ENCODE results near the gene APBA1.
"Not testable (repeated sequence)": the region's sequence is repeated elsewhere in the genome, so short reads cannot be mapped to it uniquely, and the experiment has no call there.

Gene APBA1

DNA sequence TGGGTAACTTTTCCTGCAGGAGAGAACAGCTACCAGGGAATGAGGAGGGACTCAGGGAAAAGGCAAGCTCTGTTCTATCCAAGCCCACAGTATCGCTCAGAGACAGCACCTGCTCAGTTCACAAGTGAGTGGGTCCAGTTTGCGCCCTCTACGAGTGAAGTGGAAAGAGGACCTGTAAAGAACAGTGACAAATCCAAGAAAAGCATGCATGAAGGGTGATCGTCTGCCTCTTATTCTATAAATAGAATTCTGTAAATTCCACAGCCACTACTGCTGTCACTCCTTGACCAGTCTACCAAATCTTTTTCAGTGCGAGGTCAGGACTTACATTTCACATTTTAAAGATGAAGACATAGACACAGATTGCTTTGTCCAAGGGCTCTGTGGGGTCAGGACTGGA lies 229.7 kb downstream of the APBA1 start:
- DNase-seq (ENCODE audit: low spot score), result peak; percentile 84

DNA sequence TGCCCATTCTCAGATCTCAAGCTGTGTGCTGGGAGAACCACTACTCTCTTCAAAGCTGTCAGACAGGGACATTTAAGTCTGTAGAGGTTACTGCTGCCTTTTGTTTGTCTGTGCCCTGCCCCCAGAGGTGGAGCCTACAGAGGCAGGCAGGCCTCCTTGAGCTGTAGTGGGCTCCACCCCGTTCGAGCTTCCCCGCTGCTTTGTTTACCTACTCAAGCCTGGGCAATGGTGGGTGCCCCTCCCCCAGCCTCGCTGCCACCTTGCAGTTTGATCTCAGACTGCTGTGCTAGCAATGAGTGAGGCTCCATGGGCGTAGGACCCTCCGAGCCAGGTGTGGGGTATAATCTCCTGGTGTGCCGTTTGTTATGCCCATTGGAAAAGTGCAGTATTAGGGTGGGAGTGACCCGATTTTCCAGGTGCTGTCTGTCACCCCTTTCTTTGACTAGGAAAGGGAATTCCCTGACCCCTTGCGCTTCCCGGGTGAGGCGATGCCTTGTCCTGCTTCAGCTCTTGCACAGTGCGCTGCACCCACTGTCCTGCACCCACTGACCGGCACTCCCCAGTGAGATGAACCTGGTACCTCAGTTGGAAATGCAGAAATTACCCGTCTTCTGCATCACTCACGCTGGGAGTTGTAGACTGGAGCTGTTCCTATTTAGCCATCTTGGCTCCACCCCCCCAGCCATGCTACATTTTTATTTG lies 231.8 kb downstream of the APBA1 start:
- DNase-seq (ENCODE audit: low spot score), result not testable (repeated sequence)

DNA sequence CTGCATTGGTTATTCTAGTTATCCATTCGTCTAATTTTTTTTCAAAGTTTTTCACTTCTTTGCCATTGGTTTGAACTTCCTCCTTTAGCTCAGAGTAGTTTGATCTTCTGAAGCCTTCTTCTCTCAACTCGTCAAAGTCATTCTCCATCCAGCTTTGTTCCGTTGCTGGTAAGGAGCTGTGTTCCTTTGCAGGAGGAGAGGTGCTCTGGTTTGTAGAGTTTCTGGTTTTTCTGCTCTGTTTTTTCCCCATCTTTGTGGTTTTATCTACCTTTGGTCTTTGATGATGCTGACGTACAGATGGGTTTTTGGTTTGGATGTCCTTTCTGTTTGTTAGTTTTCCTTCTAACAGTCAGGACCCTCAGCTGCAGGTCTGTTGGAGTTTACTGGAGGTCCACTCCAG lies 232.5 kb downstream of the APBA1 start:
- not testable (repeated sequence) for DNase-seq (ENCODE audit: low spot score)

DNA sequence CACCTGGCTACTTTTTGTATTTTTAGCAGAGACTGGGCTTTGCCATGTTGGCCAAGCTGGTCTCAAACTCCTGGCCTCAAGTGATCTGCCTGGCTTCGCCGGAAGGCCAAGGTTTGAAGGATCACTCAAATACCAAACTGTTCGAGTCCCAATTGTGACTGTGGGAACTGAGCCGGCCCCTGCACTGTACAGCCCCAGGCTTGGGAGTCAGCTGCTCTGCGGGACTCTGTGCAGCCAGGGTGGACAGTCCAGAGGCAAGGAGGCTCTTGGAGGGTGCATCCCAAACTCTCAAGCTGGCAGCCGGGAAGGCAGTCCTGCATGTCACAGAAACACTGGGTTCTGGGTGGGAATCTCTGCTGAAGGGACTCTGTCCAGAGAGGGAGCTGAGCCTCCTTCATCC lies 238.2 kb downstream of the APBA1 start:
- DNase-seq (ENCODE audit: low spot score), result no peak

DNA sequence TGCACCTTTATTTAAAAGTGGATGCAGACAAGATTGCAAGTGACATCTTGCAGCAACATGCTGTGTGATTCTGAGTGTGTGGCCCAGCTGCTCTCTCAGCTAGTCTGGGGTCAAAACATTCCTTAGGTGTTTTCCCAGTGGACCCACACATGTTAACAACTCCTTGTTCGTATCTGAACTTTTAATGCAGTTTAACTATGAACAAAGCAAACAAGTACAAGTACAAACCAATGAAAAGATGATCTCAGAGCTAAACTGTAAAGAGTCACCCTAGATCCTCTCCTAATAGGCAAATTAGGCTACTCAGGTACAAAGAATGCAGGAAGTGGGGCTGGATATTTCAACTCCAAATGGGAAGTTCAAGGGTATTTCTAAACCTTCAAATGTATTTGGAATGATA lies 238.8 kb downstream of the APBA1 start:
- DNase-seq (ENCODE audit: low spot score), result peak; percentile 92

DNA sequence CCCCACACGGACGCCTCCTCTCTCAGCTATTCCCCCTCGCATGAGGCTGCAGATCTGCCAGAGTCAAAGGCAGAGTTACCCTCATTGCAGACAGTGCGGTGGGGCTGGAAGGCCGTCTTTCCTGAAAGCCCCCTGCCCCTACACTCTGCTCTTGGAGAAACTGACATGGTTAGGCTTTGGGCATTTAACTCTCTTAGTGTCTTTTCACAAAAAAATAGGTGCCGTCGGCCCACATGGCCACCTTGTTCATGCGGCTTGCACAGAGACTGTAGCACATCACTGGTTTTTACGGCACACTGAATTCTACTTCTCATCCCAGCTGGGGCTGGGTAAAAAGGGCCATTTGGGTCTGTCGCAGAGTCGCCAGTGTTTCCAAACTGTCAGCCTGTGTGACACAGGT lies 239.5 kb downstream of the APBA1 start:
- no peak for DNase-seq (ENCODE audit: low spot score)

DNA sequence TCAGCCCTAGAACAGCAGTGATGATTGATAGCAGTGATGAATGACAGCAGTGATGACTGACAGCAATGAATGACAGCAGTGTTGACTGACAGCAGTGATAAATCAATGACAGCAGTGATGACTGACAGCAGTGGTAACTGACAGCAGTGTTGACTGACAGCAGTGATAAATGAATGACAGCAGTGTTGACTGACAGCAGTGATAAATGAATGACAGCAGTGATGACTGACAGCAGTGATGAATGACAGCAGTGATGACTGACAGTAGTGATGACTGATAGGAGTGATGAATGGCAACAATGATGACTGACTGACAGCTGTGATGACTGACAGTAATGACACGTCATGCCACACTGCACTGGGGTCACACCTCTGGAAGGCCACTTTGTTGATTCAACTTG lies 240.4 kb downstream of the APBA1 start:
- peak; percentile 38 for DNase-seq (ENCODE audit: low spot score)

DNA sequence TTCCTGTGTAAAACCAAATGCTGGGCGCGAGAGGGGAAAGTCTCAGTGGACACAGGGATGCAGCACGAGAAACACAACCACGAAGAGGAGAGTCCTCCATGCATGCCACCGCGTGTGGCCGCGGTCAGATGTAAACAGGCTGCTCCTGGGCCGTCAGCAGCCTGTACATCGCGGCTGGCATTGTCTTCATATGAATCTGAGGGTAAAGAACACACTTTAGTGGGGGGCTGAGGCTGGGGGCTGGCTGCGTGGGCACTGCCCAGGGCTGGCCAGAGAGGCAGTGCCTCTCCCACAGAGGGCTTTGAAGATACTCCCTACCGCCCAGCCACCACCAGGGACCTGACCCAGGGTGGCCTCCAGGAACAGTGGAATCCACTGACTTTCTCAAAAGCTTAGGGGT lies 241.0 kb downstream of the APBA1 start:
- no peak for DNase-seq (ENCODE audit: low spot score)

DNA sequence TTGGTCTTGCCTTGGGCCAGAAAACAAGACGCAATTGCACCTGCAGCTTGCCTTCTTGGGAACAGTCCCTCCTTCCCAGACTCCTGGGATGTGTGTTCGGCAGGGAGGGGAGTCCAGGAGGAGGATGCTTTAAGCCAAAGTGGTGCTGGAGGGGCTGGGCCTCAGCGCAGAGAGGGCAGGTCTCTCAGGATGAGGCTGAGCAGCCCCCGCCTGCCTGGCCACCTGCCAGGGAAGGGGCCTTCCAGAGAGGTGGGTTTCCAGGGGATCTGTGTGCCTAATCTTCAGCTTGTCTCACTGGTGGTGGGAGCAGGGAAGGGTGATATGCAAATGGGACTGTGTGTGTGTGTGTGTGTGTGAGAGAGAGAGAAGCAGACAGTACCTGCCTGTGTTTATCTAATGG lies 242.0 kb downstream of the APBA1 start:
- DNase-seq (ENCODE audit: low spot score), result no peak

DNA sequence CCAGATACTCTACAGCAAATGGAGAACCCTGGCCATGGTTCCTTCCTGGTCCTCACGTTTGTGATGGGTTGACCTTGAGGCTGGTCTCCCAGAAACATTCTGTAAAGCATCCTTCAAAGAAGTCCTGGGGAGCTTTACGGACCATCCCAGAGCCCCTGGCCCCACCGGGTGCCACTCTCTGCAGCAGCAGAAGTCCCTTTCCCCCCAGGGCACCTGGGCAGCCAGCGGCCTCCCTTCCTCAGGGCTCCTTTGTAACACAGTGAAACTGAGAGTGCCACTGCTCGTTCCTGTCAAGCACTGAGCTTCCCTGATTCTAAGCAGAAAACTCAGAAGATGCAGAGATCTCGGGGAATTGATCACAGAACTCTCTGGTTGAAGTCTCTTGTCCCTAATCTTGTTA lies 242.9 kb downstream of the APBA1 start:
- no peak for DNase-seq (ENCODE audit: low spot score)

DNA sequence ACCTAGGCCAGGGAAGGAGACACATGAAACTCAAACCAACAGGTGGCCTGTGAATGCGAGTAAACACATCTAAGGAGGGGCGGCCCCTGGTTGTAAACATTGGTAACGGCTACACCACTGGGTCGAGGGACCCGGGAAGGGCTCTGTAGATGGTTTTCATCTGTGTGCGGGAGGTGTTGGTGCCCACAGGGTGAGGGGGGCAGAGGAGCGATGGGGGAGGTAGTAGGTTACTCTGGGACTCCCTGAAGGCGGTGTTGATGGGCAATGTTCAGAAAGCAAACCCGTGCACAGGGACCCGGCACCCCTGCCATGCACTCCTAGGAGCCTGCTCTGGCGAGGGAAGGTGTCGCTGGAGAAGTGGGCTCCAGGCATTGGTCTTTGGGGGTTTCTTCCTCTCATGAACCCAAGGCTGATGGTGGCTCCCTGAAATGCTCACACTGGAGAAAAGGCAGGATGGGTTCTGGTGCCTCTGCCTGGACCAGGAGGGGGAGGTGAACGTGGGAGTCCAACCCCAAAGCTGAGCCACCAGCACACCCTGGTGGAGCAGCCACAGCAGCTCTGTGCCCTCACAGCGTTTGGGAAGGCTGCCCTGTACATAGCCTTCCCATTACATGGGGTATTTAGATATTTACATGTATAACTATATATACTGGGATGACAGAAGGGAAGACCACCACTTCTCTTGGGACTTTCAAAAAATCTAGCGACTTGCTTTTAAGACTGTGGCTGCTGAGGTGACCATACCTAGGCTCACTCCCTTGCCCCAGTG lies 244.0 kb downstream of the APBA1 start:
- no peak for DNase-seq (ENCODE audit: low spot score)

DNA sequence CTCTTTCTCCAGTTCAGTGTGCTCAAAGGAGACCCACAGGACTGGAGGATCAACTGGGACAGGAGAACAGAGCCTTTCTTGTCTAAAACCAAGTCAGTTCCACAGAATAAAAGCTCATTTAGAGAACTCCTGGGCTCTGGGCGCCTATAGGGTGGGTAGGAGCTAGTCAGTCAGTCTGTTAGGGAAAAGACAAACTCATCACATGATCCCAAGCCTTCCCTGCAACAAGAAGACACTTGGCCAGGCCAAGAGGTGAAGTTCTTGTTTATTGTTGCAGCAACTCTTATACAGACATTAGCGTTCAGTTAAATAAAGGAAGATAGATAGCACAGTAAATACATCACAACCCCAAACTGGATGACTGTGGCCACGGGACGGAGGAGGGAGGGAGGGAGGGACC lies 244.9 kb downstream of the APBA1 start:
- DNase-seq (ENCODE audit: low spot score), result no peak

DNA sequence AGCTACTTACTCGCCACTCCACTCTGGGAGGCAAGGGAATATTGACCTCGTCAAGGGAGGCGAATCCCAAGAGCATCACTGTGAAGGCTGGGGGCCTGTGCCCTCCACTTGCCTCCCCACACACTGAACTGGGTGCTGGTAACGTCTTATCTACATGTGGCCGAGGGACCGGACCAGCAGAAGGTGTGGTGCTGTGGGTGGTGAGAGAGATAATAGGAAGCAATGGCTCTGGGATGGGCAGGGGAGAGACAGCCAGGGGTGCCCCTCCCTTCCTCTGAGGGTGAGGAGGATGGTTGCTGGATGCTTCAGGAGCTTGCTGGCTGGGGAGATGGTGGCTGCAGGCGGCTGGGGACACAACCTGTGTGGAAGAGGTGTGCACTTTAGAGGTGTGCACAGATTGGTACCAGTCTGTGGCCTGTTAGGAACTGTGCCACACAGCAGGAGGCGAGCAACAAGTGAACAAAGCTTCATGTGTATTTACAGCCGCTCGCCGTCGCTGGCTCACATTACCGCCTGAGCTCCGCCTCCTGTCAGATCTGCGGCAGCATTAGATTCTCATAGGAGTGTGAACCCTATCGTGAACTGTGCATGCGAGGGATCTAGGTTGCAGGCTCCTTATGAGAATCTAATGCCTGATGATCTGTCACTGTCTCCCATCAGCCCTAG lies 246.9 kb downstream of the APBA1 start:
- no peak for DNase-seq (ENCODE audit: low spot score)

DNA sequence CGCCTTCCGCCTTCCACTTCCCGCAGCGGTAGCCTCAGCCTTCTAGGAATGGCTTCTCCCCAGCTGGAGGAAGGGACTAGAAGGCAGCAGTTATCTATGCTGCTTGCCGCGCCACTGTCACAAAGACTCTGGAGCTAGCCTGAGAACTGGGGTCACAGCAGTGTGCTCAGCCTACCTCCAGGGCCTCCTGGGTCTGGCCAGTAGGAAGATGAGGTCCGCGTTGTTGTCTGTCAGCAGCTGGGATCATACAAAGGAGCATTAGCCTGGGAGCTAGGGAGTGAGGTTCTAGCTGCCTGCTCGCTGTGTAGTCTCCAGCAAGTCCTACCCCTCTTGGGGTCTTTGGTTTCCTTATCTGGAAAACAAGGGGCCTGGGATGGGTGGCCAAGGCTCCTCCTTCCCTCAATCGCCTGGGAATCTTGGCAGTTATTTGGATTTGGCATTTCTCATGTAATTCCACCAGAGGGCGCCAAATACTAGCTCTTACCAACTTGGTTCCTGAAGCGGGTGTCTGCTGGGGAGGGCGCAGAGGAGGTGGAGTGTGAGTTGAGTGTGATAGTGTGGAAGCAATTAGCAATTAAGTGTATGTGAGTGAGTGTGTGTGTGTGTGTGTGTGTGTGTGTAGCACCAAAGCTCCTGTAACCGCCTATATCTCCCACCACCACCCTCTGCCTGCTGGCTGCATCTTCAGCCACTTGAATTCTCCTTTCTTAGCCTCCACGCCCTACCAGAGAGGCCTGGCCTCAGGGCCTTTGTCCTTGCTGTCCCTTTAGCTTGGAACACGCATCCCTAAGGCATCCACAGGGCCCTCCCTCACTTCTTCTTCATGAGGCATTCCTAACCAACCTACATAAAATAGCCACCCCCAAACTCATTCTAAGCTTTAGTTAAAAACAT lies 250.0 kb downstream of the APBA1 start:
- DNase-seq (ENCODE audit: low spot score), result peak; percentile 72

DNA sequence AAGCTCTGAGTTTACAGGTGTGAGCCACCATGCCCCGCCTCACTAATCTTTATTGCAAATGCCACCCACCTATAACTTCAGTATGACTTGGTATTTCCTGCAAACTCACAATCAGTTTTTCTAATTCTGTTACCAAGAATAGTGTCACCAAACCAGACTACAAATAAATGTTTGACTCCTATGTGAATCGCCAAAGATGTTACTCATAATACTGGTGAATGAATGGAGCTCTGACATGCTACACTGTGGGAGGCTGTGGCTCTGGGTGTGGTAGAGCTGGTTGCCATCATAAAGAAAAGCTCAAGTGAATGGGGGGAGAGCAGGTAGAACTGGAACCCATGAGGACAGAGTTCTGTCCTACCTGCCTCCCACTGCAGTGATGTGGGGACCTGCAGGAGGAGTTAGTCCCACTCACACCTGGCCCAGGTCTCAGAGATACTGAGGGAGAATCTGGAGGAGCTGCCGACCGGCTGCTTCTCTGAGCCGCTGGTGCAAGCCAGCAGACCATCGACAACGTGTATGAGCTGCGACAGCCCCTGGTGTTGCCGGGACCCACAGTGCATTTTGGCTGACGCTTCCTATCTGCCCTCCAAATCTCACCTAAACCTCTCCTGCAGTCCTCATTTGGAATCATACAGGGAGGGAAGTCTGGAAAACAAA lies 251.4 kb downstream of the APBA1 start:
- peak; percentile 79 for DNase-seq (ENCODE audit: low spot score)

DNA sequence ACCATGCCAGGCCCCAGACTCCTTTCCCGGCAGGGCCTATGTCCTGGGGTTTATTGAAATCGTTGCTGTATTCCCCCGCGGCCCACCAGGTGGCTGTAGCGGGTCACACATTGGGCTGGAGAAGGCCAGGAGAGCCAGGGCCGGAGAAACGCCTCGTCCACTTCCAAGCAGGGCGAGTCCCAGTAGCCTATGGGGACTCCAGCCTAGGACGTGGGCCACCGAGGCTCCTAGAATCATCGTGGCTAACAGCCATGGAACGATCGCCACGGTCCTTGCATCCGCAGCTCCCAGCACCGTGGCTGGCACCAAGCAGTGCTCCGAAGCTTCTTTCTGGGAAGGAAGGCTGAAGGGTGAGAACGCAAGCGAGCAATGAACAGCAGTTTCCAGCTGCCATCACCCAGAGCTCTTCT lies 259.4 kb downstream of the APBA1 start:
- peak; percentile 75 for DNase-seq (ENCODE audit: low spot score)

DNA sequence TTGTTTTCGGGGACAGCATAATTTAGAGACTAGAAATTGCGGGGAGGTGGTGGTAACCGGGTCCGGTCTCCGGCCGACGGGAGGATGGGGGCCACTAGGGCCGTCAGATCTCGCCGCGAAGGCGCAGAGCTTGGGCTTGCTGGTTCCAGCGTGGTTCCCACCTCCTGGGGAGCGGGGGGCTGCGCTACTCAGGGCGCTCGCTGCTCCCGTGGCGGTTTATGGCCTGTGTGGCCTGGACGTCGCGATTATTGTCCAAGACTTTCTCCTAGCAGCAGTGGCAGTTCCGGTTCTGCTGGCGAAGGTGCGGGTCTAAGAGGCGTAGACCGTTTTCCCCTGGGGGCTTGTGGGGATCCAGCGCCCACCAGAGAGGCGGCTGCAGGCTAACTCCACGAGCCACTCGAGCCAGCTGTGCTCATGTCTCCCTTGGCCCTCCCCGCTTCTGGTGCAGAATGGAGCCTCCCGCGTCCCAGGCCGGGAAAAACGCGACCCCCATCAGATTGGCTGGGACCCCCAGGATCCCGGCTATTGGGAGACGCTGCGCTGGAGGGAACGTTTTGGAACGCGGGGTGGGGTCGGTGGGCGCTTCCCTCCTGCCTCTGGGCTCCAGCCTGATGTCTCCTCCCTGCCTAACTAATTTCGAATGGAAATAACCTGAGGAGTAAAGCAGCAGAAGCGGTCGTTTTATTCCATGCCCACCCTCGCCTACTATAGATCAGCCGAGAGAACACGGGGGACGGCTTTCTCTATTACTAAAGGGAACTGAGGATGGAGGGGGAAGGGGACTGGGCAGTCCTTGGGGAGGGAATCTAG lies 260.0 kb downstream of the APBA1 start:
- DNase-seq (ENCODE audit: low spot score), result no peak

DNA sequence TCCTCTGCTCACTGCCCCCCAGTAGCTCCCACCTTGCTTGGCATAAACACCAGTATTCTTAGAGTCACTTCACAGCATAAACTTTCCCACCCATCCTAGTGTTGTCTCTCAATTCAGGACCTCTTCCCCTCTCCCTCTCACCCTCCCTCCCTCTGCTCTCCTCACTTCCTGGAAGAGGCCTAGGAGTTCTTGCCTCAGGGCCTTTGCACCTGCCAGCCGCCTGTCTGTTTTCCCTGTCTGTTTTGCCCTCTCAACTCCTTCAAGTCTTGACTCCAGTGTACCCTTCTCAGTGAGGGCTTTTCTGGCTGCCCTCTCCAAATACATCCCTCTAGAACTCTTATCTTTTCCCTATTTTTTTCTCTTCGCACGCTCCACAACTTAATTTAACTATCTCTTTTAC lies 260.9 kb downstream of the APBA1 start:
- DNase-seq (ENCODE audit: low spot score), result no peak

DNA sequence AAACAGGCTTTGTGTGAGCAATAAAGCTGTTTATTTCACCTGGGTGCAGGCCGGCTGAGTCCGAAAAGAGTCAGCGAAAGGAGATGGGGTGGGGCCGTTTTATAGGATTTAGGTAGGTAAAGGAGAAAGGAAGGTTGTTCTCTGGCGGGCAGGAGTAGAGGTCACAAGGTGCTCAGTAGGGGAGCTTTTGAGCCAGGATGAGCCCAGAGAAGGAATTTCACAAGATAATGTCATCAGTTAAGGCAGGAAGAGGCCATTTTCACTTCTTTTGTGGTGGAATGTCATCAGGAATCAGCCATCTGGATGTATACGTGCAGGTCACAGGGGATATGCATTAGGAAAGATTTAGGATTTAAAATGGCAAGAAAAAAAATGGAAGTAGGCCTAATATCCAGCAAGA lies 262.2 kb downstream of the APBA1 start:
- not testable (repeated sequence) for DNase-seq (ENCODE audit: low spot score)

DNA sequence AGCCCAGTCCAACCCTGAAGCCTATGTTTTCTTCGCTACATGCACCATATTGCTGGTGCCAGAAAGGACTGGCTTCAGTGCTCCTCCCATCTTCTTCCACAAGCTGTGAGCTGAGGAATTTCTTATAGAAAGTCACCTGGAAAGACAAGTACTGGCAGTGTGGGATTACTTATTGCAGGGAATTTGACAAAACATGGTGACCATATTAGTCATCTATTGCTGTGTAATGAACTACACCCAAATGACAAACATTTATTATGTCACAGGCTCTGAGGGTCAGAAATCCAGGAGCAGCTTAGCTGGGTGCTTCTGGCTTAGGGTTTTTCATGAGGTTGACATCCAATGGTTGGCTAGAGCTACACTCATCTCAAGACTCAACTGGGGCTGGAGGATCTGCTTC lies 271.7 kb downstream of the APBA1 start:
- peak; percentile 73 for DNase-seq (ENCODE audit: low spot score)

Data from kidney tubule cell (primary cell).